HG02885 (cell line): Measurements from ENCODE around the gene PPP4R1.
"Not testable (repeated sequence)": the region's sequence is repeated elsewhere in the genome, so short reads cannot be mapped to it uniquely, and the experiment has no call there.

Experiments
- ATAC-seq: cut with Tn5 transposase; IDR thresholded peaks from one replicate; pipeline ENCODE4 v1.9.1; 2021; ENCODE audit warnings: mild to moderate bottlenecking; ENCODE audit not compliant: unreplicated experiment, poor library complexity

PPP4R1 gene, protein sequence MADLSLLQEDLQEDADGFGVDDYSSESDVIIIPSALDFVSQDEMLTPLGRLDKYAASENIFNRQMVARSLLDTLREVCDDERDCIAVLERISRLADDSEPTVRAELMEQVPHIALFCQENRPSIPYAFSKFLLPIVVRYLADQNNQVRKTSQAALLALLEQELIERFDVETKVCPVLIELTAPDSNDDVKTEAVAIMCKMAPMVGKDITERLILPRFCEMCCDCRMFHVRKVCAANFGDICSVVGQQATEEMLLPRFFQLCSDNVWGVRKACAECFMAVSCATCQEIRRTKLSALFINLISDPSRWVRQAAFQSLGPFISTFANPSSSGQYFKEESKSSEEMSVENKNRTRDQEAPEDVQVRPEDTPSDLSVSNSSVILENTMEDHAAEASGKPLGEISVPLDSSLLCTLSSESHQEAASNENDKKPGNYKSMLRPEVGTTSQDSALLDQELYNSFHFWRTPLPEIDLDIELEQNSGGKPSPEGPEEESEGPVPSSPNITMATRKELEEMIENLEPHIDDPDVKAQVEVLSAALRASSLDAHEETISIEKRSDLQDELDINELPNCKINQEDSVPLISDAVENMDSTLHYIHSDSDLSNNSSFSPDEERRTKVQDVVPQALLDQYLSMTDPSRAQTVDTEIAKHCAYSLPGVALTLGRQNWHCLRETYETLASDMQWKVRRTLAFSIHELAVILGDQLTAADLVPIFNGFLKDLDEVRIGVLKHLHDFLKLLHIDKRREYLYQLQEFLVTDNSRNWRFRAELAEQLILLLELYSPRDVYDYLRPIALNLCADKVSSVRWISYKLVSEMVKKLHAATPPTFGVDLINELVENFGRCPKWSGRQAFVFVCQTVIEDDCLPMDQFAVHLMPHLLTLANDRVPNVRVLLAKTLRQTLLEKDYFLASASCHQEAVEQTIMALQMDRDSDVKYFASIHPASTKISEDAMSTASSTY

DNA sequence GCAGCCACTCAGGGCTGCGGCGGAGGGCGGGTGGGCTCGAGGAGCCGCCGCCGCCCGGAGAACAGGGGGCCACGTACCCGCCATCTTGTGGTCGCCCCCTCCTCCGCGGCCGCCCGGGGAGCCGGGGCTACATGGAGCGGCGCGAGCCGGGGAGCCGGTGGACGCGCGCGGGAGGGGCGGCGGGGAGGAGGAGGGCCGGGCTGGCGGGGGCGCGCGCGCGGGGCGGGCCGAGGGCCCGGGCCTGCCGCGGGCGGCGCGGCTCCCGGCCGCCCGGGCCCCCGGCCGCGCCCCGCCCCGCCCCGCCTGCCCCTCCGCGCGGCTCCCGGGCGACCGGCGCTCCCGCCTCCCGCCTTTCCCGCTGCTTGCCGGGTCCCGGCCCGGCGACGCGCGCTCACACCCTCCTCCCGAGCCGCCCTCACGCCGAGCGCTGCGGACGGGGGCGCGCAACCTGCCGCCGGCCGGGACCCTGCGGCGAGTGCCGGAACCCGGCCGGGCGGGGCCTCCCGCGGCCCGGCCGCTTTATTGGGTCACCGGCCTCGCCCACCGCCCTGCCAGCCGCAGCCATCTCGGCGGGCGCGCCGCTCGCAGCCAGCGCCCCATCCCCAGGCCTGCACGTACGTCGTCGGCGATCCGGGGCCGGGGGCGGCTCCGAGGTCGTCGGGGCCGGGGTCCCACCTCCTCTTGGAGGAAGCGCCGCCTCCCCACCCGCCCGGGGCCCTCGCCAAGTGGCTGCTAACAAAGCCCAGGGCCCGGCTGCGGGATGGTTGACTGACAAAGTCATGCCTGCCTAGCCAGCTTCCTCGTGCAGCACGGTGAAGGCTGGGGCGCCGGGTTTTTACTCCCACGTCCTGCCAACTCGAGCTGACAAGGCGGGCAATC, at the start of gene PPP4R1:
TSS of gene PPP4R1 (minus strand) at position 159 of the 879 bp plus-strand sequence. CDS start at position 84, 75 bp downstream.
- ATAC-seq = peak; percentile 74

DNA sequence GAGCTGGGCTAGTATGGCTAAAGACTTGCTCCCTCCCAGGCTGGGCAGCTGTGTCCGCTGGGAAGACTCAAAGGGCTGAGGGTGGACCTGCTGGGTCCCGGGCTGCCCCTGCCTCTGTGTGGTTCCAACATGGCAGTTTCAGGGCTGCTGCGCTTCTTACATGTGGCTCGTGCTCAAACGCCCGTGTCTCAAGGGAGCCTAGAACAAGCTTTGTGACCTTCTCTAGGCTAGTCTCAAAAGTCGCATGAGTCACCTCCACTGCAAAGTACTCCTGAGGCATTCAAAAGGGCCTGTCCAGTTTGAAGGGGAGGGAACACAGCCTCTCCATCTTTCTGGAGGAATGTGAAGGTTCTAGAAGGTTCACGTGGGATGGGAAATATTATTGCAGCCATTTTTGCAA, 49.0 kb upstream of the PPP4R1 start:
- no peak for ATAC-seq

DNA sequence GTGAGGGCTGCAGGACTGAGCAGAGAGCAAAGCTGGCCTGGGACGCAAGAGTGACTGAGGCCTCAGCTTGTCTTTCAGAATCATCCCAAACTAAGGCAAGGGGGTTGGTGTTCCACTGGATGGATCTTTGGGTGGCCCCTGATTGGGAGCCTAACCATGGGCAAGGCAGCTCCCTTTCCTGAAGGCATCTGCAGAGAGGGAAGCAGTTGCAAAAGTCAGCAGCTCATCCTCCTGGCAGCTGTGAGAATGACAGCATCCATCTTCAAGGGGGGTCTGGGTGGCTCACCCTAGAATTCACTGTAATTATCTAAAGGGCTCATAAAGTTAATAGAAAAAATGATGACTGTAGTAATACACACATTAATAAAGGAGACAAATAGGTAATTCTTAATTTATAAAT, 47.2 kb upstream of the PPP4R1 start:
- no peak for ATAC-seq

DNA sequence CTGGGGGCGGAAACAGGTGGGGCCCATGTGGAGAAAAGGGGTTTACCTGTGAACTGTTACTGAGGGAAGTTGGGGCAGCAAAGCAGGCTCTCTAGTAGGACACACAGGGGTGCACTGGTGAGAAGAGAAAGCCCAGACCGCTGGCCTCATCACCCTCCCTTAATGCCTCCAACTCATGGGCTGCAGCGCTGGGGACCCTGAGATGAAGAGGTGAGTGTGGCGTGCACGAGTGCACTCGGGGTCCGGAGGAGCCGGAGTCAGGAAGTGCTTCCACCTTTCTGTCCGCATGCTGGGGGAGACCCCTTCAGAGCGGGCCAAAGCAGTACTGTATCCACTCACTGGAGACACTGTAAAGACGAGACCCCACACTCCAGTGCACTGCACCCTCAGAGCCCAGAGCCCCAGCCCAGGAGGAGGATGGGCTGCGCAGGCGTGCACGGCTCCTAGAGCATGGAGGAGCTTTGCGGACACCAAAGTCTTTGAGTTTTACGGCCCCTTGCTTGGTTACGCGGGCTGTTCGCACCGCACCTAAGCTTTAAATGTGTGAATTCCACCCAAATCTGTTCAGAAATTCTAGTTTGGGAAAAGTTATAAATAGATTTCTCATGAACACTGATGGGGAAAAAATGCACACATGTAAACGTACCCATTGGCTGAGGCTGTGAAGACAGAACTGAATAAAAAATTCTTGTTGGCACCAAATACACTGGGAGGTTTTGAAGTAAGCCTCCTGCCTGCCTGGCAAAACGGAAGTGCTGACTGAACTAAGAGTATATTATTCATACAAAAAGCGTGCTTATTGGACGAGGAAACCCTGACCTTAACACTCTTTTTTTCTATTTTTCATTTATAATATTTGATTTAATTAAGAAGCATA, 45.4 kb upstream of the PPP4R1 start:
- ATAC-seq = no peak

DNA sequence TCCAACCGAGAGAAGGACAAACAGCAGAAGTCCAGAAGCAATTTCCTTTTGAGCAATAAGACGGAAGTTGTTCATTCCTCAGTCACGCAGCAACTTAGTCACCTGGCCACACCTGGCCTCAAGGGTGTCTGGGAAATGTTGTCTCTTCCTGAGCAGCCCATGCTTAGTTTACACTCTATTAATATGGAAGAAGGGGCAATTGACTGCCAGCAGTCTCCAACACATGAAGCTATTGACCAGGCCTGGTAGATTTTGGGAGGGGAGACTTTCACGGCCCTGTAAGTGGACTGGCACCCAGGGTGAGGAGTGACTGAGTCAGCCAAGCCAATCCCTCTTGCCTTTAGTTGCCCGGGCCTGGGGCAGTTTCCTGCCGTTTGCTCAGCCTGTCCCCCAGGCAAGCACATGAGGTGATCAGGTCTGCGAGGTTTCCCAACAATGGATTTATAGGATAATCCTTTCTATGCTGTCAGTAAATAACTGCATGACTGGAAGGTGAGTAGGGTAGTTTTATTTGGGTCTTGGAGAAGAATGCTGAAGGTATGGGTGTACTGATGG, 43.8 kb upstream of the PPP4R1 start:
- no peak for ATAC-seq

DNA sequence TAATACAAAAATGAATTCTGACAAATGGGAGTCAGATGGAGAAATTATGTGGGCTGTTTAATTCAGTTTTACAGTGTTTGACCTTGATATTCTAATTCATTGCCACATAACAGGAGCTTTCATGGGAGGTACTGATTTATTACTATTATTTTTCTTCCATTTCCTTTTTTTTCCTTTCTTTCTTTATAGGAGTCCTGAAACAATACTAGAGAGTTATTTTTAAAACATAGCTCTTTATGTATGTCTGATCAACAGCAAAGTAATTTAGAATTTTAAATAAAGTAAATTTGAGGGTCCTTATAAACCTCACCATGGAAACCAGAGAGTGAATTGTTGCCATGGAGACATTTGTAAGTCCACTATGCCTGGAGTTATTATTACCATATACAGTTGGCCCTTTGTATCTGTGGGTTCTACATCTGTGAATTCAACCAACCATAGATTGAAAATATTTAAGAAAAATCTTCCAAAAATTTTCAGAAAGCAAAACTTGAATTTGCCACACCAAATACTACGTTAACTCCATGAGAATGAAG, 40.9 kb upstream of the PPP4R1 start:
- ATAC-seq = no peak

DNA sequence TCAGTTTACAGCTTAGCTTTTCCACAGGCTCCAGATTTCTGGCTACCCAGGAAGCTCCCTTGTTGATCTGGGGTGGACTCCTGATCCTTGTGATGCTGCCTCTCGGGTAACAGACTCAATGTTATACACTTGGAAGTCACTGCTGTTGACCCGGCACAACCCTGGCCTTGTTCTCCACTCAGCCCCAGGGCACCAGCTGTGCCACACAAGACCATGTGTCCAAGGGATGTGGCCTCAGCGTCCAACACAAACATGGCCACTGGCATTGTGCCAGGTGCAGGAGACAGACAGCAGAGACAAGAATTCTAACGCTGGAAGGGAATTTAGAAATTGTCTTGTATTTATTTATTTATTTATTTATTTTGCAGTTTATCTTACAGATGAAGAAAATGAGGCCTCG, 39.0 kb upstream of the PPP4R1 start:
- no peak for ATAC-seq

DNA sequence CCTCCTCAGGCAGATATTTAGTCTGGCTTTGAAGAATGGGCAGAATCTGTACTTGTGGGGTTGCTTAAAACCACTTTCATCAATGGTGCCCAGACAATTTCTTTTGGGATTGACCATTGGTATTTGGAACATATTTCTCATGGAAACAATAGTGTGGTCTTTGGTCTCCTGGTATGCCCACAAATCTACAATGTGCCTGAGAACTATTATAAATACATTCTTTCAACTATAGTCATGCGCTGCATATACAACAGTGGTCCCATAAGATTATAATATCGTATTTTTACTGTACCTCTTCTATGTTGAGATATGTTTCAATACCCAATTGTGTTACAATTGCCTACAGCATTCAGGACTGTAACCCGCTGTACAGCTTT, 34.8 kb upstream of the PPP4R1 start:
- no peak for ATAC-seq

DNA sequence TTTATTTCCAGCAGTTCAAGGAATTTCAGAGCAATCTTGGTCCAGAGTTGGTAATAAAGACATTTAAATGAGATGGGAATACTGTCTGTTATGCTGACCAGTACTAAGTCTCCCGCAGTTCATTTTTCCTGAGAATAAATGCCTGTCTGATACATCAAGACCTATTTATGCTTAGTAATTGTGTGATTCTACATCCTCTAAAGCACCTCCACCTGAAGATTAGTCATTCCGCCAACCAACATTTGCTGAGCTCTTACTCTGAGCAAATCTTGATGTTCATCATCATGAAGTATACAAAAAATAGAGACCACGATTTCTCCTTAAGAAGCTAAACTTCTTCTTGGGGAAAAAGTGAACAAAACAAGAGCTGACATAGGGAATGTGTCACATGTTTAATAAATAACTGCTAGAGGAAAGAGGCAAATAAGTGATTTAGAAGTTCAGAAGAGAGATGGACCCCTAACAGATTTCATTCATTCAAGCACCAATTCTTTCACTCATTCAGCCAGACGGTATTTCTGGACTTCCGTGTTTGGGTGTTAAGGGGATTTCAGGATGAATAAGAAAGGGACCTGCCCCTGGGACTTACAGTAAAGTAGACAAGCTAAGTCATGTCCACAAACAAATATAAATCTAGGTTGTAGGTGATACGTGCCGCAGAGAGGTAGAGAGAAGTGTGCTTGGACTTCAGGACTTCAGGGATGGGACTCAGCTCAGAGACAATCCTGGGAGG, 34.2 kb upstream of the PPP4R1 start:
- ATAC-seq = no peak

DNA sequence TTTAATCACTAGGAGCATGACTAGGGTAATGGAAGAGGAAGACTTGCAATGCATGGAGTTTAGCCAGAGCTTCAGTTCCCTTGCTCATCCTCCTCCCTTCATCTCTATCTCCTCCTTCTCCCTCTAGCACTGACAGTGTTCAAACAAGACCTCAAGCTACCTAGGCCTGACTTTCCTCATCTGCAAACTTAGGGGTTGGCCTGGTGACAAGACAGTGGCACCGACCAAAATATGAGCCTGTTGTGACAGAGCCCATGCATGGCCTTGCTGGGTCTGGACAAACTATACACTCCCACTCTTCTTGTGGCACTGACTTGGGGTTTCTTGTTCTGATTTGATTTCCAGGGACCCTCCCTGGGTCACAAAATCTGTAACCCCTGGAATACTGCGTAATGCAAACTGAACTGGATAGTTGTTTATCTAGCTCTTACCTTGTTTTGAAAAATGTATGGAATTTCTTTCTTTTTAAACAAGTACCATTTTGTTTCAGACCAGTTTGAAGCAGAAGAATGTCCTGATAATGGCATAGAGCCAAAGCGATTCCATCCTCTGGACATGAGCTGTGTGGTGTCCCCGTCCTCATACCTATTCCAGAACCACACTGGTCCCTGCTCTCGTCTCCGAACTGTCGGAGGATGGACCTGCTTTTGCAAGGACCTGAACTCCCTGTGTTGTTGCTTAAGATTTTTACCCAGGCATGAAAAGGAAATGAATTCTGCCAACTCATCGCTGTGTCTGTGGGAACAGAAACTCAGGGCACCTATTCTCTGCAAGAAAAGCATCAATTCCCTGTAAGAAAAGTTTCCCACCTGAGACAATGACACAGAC, 33.4 kb upstream of the PPP4R1 start:
- no peak for ATAC-seq

DNA sequence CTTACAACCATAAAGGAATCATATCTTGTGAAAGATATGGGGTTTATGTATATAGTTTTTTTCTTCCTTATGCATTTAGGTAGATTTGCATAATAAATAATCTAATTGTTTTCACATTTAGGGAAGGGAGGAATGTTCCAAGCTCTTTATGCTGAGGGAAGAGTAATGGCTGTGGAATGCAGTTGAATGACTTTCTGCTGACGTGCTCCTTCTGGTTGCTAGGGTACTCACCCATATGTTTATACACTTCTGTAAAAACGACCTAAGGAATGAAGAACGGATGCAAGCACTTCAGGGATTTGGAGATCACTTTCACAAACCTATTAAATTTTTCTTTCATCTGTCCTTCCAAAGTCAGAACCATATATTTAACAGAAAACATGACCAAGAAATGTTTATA, 29.2 kb upstream of the PPP4R1 start:
- ATAC-seq = no peak

DNA sequence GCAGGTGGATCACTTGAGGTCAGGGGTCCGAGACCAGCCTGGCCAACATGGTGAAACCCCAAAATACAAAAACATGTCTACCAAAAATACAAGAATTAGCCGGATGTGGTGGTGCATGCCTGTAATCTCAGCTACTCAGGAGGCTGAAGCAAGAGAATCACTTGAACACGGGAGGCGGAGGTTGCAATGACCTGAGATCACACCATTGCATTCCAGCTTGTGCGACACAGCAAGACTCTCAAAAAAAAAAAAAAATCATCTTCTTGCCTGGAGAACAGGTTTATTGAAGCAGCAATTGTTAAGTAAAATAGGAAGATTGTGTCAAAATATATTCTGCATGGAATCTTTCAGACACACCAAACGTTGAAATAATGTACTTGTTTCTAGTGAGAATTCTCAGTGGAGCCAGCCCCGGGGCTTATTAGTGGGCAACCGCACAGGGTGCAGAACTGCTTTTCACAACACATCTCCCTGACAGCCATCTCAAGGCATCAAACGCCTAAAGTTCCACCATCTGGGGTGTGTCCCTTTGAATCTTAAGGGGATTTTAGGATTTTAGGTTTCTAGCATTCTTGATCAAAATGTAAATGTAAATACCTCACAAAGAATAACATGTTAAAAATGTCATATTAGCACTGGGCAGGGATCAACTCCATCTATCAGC, 28.6 kb upstream of the PPP4R1 start:
- ATAC-seq = no peak

DNA sequence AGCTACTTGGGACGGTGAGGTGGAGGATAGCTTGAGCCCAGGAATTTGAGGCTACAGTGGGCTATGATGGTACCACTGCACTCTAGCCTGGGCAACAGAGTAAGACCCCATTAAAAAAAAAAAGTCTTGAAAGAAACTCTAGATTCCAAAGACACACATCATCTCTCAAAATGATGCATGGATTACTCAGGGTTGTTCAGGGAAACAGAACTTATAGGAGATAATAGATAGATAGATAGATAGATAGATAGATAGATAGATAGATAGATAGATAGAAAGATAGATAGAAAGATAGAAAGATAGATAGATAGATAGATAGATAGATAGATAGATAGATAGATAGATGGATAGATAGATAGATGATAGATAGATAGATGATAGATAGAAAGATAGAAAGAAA, 26.7 kb upstream of the PPP4R1 start:
- ATAC-seq = not testable (repeated sequence)

DNA sequence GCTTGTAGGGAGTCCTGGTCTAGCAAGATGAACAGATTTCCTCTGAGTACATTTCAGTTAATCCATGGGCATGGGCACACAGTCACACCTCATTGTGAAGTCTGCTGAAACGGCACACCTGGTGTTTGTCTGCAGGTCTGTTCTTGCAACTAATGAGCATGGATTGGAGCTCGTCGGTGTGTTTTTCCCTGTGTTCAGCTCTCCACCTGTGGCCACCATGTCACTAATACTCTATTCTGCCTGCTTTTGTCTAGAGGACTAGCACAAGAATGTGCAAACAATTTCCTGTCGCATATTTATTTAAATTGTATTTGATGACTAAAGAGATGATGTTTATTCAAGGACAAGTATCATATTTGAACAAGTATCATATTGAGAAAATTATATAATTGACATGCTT, 24.5 kb upstream of the PPP4R1 start:
- no peak for ATAC-seq

DNA sequence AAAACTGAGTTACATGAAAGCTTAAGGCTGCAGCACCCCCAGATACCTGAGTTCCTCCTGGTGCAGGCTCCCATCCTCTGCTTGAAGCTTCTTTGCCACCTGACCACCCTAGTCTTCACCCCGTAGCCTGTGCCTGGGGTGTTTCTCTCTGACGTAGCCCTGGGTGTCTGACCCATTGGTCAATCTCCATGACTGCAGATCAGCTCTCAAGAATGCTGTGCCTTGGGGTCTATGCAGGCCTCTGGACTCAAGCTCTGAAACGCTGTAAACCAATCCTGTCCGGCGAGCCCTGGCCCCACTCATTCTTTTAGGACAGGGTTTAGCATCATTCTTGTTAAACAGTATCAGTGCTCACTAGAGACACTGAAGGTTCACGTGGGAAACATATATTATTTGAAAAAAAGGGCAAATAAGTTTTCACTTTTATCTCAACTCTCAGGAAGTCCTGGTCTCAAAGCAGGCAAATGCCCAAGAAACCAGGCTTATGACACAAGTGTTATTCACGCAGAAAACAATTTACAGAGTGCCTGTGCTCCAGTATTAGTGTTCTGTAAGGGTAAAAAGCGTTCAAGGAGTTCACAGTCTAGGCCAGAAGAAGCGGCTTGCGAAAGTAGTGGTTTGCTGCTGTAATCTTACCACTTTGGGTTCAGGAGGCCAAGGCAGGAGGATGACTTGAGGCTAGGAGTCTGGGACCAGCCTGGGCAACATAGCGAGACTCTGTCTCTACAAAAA, 22.8 kb upstream of the PPP4R1 start:
- ATAC-seq = no peak

DNA sequence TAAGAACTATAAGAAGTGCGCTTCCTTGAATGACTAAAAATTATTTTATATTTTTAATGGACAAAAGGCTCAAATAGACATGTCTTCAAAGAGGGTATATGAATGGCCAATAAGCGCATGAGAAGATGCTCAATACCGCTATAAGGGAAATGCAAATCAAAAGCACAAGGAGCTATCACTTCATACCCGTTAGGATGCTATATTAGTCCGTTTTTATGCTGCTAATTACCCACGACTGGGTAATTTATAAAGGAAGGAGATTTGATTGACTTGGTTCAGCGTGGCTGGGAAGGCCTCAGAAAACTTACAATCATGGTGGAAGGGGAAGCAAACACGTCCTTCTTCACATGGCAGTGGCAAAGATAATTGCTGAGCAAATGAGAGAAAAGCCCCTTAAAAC, 20.5 kb upstream of the PPP4R1 start:
- no peak for ATAC-seq
